ENCODE results near the gene EHD4.

EHD4 gene

DNA sequence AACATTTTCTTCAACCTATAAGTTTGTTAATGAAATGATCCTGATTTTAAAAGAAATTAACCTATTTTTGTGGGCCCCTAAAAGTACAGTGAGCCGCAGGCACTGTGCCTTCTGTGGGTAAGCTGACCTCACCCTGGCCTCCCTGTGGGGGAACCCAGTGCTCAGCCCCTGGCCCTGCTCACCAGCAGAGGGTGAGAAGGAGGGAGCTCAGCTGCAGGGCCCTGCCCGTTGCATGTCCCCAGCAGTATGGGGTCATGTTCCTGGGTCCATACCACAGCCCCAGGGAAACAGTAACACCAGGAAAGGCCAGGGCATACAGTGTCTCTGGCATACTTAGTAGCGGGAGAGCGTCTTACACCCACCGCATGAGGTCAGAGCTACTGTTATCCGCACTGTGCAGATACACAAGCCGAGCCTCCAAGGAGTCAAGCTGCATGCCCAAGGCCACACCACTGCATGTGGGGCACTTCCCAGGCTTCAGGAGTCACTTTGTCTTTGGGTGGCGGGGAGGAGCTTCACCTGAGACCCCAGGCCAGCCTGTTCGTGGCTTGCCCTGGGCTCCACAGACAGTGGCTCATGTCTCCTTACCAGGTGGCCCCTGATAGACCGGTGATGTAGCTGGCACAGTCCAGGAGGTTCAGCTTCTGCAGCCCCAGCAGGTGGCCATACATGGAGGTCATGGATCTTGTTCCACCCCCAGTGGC lies 22.6 kb upstream of the EHD4 start:
- no peak for DNase-seq

GRCh38 chr15:41994171-41994650 lies 21.9 kb upstream of the EHD4 start:
- DNase-seq = no peak

DNA sequence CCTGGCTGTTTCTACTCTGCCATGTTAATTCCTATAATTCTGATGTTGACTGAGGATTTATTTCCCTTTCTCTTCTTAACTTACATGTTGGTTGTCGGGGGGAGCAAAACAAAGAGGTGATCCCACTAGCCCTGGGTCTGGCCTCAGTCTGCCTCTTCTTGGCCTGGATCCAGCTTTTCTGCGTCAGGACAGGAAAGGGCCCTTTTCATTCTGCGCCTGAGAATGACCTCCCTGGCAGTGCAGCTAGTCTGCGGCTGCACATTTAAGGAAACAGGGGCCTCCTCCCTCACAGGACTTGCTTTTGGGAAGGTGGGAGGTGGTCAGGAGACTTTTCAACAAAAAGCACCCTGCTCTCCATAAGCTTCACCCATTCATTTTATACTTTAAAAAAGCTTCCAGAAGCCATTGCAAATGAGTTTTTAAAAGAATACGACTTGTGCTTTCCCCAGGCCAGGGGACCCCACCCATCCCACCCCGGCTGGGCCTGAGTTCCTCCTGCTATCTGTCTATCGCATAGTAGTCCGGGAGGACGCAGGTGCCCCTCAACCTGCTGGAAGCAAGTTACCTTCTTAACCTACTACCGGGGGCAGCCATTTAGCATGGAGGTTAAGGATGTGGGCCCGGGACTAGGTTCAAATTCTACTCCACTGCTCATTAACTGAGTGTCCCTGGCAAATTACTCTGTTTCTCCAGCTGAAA lies 21.3 kb upstream of the EHD4 start:
- no peak for DNase-seq

GRCh38 chr15:41992803-41993190 lies 20.4 kb upstream of the EHD4 start:
- DNase-seq = no peak

GRCh38 chr15:41992151-41992802 lies 19.9 kb upstream of the EHD4 start:
- DNase-seq = no peak

DNA sequence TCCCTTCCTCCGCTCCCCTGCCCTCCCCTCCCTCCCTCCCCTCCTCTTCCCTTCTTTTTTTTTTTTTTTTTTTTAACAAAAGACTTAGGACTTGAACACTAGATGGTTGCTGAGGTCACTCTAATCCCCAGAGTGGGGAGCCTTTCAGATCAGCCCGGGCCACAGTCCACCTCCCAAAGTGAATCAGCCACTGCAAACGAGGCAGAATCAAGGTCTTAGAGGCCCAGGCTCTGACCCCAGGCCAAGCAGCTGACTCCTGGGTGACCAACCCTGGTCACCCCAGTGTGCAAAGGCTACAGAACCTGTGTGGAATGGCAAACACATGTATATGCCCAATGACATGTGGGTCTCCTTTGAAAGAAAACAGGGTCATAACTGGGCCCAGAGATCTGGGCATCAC lies 18.3 kb upstream of the EHD4 start:
- no peak for DNase-seq

GRCh38 chr15:41990243-41990605 lies 17.9 kb upstream of the EHD4 start:
- DNase-seq = no peak

GRCh38 chr15:41989573-41990242 lies 17.4 kb upstream of the EHD4 start:
- DNase-seq = peak; percentile 71 to 90 (median 79)

GRCh38 chr15:41988896-41989572 lies 16.7 kb upstream of the EHD4 start:
- no peak for DNase-seq

DNA sequence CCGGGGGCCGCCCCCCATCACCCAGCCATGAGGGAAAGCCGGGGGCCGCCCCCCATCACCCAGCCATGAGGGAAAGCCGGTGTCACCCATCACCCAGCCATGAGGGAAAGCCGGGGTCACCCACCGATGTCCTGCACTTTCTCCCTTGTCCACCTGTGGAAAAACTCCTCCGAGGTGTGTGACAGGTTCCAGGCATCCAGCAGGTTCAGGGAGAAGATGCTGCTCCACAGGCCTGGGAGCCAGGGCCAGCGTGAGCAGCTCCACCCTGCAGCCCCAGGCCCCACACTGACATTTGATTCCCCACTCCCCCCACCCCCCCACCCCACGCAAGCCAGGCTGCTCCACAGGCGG lies 15.5 kb upstream of the EHD4 start:
- DNase-seq = no peak

GRCh38 chr15:41987246-41987924 lies 15.0 kb upstream of the EHD4 start:
- no peak for DNase-seq

DNA sequence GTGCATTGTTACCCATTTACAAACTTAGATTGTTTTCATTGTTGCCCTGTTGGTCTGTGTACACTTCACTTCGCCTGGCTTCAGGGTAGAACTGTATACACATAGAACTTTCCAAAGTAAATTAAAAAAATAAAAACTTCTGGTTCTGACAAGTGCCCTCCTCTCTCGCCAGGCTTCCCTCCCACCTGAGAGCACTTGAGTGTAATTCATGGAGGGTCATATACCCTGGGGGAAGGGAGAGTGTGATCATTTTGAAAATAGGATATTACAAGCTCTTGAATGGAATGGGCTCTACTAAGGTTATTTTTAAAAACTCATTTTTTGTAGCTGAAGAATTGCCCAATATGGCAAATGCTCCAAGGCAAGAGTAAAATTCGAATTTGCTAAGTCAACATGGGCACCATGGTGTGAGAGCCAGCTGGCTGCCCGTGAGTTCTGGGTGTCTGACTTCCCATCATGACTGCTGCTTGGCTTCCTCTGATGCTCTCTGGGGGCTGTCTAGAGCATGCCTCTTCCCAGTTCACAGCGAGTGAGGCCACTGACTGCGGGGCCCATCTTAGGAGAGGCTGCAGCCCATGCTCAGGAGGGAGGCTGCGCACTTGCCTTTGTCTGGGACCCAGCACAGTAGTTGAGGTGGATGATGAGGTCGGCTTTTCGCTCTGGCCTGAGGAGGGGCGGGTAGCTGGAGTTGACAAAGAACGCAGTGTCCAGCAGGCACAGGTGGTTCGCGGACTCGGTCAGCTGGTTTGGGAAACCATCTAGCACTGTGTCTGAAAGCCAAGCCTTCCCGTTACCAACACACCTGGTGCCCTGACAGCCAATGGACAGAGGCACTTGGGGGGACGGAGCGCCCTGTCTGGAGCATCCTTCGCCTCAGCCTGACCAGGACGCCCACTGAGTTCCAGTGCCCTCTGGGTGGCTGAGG lies 13.1 kb upstream of the EHD4 start:
- no peak for DNase-seq

- no peak for DNase-seq
Measured at GRCh38 chr15:41984622-41985021, 12.3 kb upstream of the EHD4 start.

DNA sequence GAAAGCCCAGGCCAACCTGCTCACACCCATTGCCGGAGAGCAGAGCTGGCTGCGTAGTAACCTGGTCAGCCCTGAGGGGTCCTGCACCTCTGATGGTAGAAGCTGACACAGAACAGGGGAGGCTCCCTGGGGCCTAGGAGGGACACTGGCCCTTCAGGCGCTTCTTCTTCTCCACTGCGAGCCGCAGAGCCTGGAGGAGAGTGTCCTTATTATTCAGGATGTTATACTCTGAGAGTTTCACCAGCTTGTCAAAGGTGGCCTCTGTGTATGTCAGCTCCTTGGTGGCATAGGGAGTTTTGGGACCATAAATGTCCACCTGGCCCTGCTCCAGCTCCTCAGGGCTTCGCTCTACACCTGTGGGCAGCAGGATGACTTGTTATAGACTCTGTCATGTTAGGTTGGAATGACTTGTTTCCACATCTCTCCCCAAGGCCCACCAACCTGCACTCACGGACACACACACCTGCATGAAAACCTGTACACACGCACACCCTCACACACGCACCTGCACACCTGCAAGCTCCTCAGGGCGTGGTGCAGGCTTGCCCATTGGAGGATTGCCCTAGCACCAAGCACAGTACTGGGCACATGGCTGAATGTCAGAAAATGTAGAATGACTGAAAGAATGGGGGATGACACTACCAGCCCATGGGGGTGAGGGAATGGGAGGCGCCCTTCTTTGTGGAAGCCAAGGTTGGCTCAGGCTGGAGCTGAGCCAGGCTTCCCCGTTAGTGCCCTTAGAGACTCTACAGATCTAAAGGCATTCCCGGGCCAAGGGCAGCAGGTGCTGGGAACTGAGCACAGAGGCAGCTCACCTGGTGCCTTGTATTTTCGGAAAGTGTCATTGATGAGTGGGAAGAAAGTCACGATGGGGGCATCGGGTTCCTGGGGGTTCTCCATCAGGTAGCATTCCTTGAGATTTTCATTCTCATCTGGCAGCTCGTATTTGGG lies 11.5 kb upstream of the EHD4 start:
- DNase-seq = no peak

- no peak for DNase-seq
Measured at GRCh38 chr15:41983221-41983620, 10.9 kb upstream of the EHD4 start.

DNA sequence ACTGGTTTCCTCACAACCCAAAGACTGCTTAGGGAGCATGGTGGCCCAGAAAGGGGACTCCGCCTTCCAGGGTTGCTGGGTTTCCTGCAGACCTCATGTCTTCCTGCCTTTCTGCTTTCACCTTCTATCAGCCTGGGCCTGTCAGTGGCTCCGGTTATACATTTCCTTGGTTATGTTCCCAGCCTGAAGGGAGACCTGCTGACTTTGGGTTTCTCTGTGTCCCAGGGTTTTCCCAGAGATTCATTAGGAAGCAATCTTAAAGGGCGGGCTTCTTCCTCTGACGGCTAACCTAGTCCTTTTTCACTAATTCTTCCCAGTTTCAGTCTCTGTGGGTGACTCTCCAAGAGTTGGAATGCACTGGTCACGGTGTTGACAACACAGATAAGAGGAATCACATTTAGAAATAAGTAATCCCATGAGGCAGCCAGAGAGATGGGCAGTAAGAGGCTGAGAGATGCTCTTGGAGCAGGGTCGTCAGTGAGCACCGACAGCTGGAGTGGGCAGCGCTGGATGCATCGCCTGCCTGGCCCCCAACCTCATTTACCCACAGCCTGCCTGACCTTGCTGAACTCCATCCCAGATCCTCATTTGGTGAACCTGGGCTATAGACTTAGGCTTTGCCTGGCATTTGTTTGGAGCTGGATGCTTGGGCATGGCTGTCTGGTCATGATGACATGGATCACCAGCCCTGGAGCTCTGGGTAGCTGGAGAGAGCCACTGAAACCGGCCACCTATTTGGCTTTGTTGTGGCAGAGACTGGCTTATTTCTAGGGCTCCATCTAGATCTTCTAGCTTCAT lies 10.0 kb upstream of the EHD4 start:
- no peak for DNase-seq

DNA sequence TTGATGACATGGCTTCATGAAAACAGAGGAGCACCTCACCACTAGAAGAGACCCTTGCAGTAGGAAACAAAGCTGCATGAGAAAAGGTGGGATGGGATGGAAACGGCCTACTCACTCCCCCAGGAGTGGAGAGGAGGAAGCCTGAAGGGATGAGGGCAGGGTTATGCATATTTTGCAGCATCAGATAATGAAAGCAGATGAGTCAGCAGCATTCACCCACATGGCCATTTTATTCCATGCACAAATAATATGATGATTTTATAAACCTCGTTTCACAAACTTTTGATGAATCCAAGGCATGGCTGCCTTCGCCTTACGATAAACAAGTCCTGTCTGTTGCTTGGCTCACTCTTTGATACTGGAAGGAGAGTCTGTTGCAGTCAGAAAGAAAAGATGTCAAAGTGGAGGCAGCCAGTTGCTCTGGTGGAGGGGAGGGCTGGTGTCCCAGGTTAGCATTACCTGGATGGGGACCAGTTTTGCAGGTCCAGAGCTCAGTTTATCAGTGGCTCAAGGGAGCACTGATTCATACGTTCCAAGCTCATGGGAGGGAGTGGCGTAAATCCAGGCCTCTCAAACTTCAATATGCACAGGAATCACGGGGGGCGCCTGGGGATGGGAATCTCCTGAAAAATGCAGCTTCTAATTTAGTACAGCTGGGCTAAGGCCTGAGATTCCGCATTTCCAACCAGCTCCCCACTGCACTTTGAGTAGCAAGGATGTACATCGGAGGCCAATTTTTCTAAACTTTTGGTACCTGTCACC lies 9.2 kb upstream of the EHD4 start:
- no peak for DNase-seq

- DNase-seq = no peak
Measured at GRCh38 chr15:41980654-41981323, 8.4 kb upstream of the EHD4 start.

Measured in activated naive CD4-positive, alpha-beta T cell (primary cell).